Panc1 (cell line): ENCODE measurements around the gene KAZALD1. TPM values are rescaled to one million over a fixed set of nuclear protein-coding genes. Genes with fewer than 3 reads are reported as not detected.

Experiments used
- ATAC-seq: fragments of 200-7000 bp; cut with Tn5 transposase; 2 replicates; pipeline ENCODE4 v1.9.1; 2020; ENCODE audit warnings: mild to moderate bottlenecking, moderate library complexity
- BruUV-seq: library from RNA; stranded (reverse); fragments of 400-500 nt; replicated peaks from 2 replicates; lab custom pipeline; 2021; lab: Mats Ljungman, UMichigan
- CTCF ChIA-PET: fragments of 300-600 bp; sonication (Branson Sonifier 250); formaldehyde crosslinking; loops from one replicate; lab custom pipeline; 2022; ENCODE audit warnings: antibody characterized with exemption; lab: Charles Lee
- POLR2A ChIA-PET: fragments of 300-600 bp; sonication (Branson Sonifier 250); formaldehyde crosslinking; loops from one replicate; lab custom pipeline; 2022; ENCODE audit warnings: antibody characterized with exemption; lab: Charles Lee
- DNase-seq: peaks from one replicate; pipeline ENCODE4 v3.0.0-alpha.2; 2010; ENCODE audit warnings: low read depth, low spot score
- H3K27ac ChIP-seq: 2 replicates; pipeline ENCODE4 v1.5.1; 2011; ENCODE audit warnings: mild to moderate bottlenecking, low read length, inconsistent platforms
- H3K27me3 ChIP-seq: fragments of 200-500 bp; sonication (Bioruptor generic); 2 replicates; pipeline ENCODE4 v1.6.0; 2014; ENCODE audit warnings: low read length, inconsistent platforms; ENCODE audit not compliant: control insufficient read depth, insufficient read depth
- H3K36me3 ChIP-seq: fragments of 200-500 bp; sonication (Bioruptor generic); 2 replicates; pipeline ENCODE4 v1.5.1; 2014; ENCODE audit warnings: inconsistent platforms, mild to moderate bottlenecking, low read length, moderate library complexity; ENCODE audit not compliant: control insufficient read depth, insufficient read depth
- H3K4me1 ChIP-seq: 2 replicates; pipeline ENCODE4 v1.5.1; 2011; ENCODE audit warnings: inconsistent platforms, mild to moderate bottlenecking, low read length, moderate library complexity; ENCODE audit not compliant: control insufficient read depth, insufficient read depth
- H3K4me3 ChIP-seq, 2 experiments: 2 replicates each; pipeline ENCODE4 v1.5.1; 2011 to 2012; ENCODE audit warnings: low read depth in 2 of 2, low read length in 2 of 2, mild to moderate bottlenecking in 2 of 2, inconsistent platforms in 1 of 2, moderate library complexity in 1 of 2
- H3K9me3 ChIP-seq: fragments of 200-500 bp; sonication (Bioruptor generic); 2 replicates; pipeline ENCODE4 v1.5.1; 2014; ENCODE audit warnings: low read depth, mild to moderate bottlenecking, inconsistent platforms, low read length, moderate library complexity; ENCODE audit not compliant: control insufficient read depth, insufficient read depth
- POLR2AphosphoS5 ChIP-seq: IDR thresholded peaks from 2 replicates; pipeline ENCODE4 v1.6.1; 2012; ENCODE audit warnings: mild to moderate bottlenecking, low read depth, low read length, moderate library complexity
- SIN3A ChIP-seq: IDR thresholded peaks from 2 replicates; pipeline ENCODE4 v1.6.1; 2012; ENCODE audit warnings: low read depth, mild to moderate bottlenecking, low read length, moderate library complexity, borderline replicate concordance; ENCODE audit not compliant: insufficient read depth
- TCF7L2 ChIP-seq: IDR thresholded peaks from 2 replicates; pipeline ENCODE4 v1.6.1; 2011; ENCODE audit warnings: mild to moderate bottlenecking, low read depth, low read length, inconsistent platforms
- in situ Hi-C: cut with HindIII; loops from 2 replicates; pipeline ENCODE4 v1.10.0; 2016; ENCODE audit warnings: low sequenced_read_pairs, low pct_unique_long_range_greater_than_20kb
- intact Hi-C: fragments of 100-400 bp; cut with micrococcal nuclease; formaldehyde crosslinking; loops from one replicate; pipeline ENCODE4 v1.10.0; 2022; ENCODE audit not compliant: unreplicated experiment
- total RNA-seq: library from RNA; stranded (reverse); gene quantifications from one replicate; pipeline ENCODE4 v1.2.1, GENCODE V29; 2021; ENCODE audit not compliant: unreplicated experiment
- TF ChIP-seq, protein P1 (sequence below): fragments of 450-650 bp; IDR thresholded peaks from 2 replicates; pipeline ENCODE4 v1.5.1; 2017; ENCODE audit warnings: mild to moderate bottlenecking
- TF ChIP-seq, protein P2 (sequence below), 2 experiments: IDR thresholded peaks; 2 replicates each; pipeline ENCODE4 v1.6.1; 2011 to 2012; ENCODE audit warnings: low read depth in 2 of 2, control low read depth in 1 of 2, low read length in 1 of 2, mild to moderate bottlenecking in 1 of 2, moderate library complexity in 1 of 2; ENCODE audit not compliant: insufficient read depth in 1 of 2

The KAZALD1 gene
- total RNA-seq, 1 experiment from 2014 or later: 21.2 TPM

DNA sequence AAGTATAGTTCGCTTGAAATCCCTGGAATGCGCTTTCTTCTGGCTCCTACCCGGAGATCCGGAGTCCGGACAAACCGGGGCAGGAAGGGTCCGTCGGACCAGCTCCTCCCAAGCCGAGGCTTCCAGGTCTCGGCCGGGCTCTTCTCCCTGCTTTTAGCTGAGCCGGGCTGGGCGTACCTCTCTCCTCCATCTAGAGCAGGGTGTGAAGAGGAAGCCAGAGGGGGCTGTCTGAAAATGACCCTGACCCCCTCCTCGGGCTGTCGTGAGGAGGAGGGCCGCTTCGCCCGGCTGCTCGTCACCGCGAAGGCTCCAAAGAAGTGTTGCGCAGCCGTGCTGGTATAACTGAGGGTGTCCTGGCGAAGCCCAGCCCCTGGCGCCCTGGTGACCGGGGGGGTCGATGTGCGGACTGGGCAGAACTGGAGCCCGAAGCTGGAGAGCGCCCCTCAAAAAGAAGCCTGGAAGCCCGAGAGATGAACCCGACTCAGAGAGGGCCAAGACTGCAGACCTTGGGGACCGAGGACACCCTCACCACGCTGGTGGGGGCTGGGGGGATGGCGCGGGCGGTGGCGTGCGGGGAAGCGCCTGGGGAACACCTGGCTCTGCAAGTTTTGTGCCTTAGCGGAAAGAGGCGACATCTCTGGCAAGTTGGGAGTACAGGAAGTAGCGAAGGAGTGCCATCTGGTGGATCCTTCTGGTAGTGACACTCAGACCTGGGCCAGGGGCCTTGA, 5.7 kb downstream of the KAZALD1 start:
- H3K4me3 ChIP-seq: peak overlapping the region; percentile 64 to 94
- POLR2A ChIA-PET: no interaction called here
- no peaks in the 10 kb centered on the region for H3K9me3 ChIP-seq
- TF ChIP-seq SIN3A (no peak), TCF7L2 (no peak), POLR2AphosphoS5 (no peak)
- TF ChIP-seq, protein P1, sequence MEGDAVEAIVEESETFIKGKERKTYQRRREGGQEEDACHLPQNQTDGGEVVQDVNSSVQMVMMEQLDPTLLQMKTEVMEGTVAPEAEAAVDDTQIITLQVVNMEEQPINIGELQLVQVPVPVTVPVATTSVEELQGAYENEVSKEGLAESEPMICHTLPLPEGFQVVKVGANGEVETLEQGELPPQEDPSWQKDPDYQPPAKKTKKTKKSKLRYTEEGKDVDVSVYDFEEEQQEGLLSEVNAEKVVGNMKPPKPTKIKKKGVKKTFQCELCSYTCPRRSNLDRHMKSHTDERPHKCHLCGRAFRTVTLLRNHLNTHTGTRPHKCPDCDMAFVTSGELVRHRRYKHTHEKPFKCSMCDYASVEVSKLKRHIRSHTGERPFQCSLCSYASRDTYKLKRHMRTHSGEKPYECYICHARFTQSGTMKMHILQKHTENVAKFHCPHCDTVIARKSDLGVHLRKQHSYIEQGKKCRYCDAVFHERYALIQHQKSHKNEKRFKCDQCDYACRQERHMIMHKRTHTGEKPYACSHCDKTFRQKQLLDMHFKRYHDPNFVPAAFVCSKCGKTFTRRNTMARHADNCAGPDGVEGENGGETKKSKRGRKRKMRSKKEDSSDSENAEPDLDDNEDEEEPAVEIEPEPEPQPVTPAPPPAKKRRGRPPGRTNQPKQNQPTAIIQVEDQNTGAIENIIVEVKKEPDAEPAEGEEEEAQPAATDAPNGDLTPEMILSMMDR: peak; percentile 95
- TF ChIP-seq, protein P2, sequence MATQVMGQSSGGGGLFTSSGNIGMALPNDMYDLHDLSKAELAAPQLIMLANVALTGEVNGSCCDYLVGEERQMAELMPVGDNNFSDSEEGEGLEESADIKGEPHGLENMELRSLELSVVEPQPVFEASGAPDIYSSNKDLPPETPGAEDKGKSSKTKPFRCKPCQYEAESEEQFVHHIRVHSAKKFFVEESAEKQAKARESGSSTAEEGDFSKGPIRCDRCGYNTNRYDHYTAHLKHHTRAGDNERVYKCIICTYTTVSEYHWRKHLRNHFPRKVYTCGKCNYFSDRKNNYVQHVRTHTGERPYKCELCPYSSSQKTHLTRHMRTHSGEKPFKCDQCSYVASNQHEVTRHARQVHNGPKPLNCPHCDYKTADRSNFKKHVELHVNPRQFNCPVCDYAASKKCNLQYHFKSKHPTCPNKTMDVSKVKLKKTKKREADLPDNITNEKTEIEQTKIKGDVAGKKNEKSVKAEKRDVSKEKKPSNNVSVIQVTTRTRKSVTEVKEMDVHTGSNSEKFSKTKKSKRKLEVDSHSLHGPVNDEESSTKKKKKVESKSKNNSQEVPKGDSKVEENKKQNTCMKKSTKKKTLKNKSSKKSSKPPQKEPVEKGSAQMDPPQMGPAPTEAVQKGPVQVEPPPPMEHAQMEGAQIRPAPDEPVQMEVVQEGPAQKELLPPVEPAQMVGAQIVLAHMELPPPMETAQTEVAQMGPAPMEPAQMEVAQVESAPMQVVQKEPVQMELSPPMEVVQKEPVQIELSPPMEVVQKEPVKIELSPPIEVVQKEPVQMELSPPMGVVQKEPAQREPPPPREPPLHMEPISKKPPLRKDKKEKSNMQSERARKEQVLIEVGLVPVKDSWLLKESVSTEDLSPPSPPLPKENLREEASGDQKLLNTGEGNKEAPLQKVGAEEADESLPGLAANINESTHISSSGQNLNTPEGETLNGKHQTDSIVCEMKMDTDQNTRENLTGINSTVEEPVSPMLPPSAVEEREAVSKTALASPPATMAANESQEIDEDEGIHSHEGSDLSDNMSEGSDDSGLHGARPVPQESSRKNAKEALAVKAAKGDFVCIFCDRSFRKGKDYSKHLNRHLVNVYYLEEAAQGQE (IDR thresholded peaks at IDR 0.05; ENCODE audit: insufficient read depth in 1 of 2, low read depth in 2 of 2, low read length in 1 of 2): peak; percentile 20 to 43; a peak in 2 of 4 replicates
- CTCF ChIA-PET: interaction anchor here (0.6 to 3.7 kb wide), 9 partner anchors 8 to 443 kb away, joined by 3 to 19 read pairs (median 6); partner anchors contain the start of genes PDZD7 and SFXN3
- no peaks in the 10 kb centered on the region for H3K27me3 ChIP-seq
- intact Hi-C loops: no loop called here
- H3K36me3 ChIP-seq: no peaks in the 10 kb centered on the region
- H3K4me1 ChIP-seq: peaks cover 34% of the 10 kb centered on the region
- in situ Hi-C loops: no loop called here
- ATAC-seq (peak; percentile 64), DNase-seq (no peak)
- H3K27ac ChIP-seq: peak overlapping the region; percentile 91
- BruUV-seq: no TSS peak

GRCh38 chr10:101069441-101069840, 7.7 kb downstream of the KAZALD1 start:
- H3K9me3 ChIP-seq: no peaks in the 10 kb centered on the region
- in situ Hi-C loops: no loop called here
- peaks cover 16% of the 10 kb centered on the region for H3K4me1 ChIP-seq
- H3K27me3 ChIP-seq: no peaks in the 10 kb centered on the region
- TF ChIP-seq, protein P1: no peak
- no peaks in the 10 kb centered on the region for H3K36me3 ChIP-seq
- intact Hi-C loops: no loop called here
- POLR2A ChIA-PET: no interaction called here
- DNase-seq (no peak), ATAC-seq (no peak)
- no peak overlapping the region for H3K4me3 ChIP-seq
- CTCF ChIA-PET: interaction anchor here (0.8 to 1.6 kb wide), 2 partner anchors 11 to 26 kb away, joined by 9 to 10 read pairs; no protein-coding TSS in a partner anchor
- H3K27ac ChIP-seq: no peak overlapping the region
- no TSS peak for BruUV-seq
